WTC11 (cell line): ENCODE measurements around the gene TEKT3. TPM values are rescaled to one million over a fixed set of nuclear protein-coding genes. Genes with fewer than 3 reads are reported as not detected.

Experiments used
- ATAC-seq: fragments of 200-7000 bp; cut with Tn5 transposase; 2 replicates; pipeline ENCODE4 v1.10.0; 2021; ENCODE audit warnings: mild to moderate bottlenecking, moderate library complexity
- CTCF ChIA-PET: fragments of 300-600 bp; sonication (Branson Sonifier 250); formaldehyde crosslinking; loops from one replicate; lab custom pipeline; 2021; ENCODE audit warnings: antibody characterized with exemption; lab: Charles Lee
- POLR2A ChIA-PET: fragments of 350-600 bp; sonication (Branson Sonifier 250); formaldehyde crosslinking; loops from one replicate; lab custom pipeline; 2021; ENCODE audit warnings: antibody characterized with exemption; lab: Charles Lee
- DNase-seq: peaks from one replicate; pipeline ENCODE4 v3.0.0; 2021; ENCODE audit warnings: low spot score
- H3K27ac Mint-ChIP-seq: 2 replicates; pipeline ENCODE4 v1.8.0; 2021; ENCODE audit warnings: mixed read lengths
- H3K27me3 Mint-ChIP-seq: 2 replicates; pipeline ENCODE4 v1.8.0; 2021; ENCODE audit warnings: low read depth, mild to moderate bottlenecking, moderate library complexity, mixed read lengths
- H3K36me3 Mint-ChIP-seq: 2 replicates; pipeline ENCODE4 v1.8.0; 2021; ENCODE audit warnings: mixed read lengths
- H3K4me1 Mint-ChIP-seq: 2 replicates; pipeline ENCODE4 v1.8.0; 2022; ENCODE audit warnings: mixed read lengths
- H3K4me3 Mint-ChIP-seq: 2 replicates; pipeline ENCODE4 v1.8.0; 2021; ENCODE audit warnings: mild to moderate bottlenecking, moderate library complexity, mixed read lengths
- H3K9me3 Mint-ChIP-seq: 2 replicates; pipeline ENCODE4 v1.8.0; 2021; ENCODE audit warnings: mixed read lengths
- CBFB ChIP-seq: sonication (generic); formaldehyde crosslinking; IDR thresholded peaks from 2 replicates; pipeline ENCODE4 v1.8.1; 2022; ENCODE audit warnings: mild to moderate bottlenecking, low read depth, missing genetic modification reagents
- ELF4 ChIP-seq: sonication (generic); formaldehyde crosslinking; IDR thresholded peaks from 2 replicates; pipeline ENCODE4 v1.8.1; 2022; ENCODE audit warnings: low read depth, mild to moderate bottlenecking, moderate library complexity, missing genetic modification reagents
- ETV6 ChIP-seq: sonication (generic); formaldehyde crosslinking; IDR thresholded peaks from 2 replicates; pipeline ENCODE4 v1.8.1; 2022; ENCODE audit warnings: mild to moderate bottlenecking, missing genetic modification reagents
- GRHL2 ChIP-seq: fragments of 250-450 bp; sonication (Bioruptor Pico); IDR thresholded peaks from 2 replicates; pipeline ENCODE4 v1.8.0; 2022; ENCODE audit warnings: mild to moderate bottlenecking, moderate library complexity; ENCODE audit not compliant: insufficient replicate concordance, severe bottlenecking
- HMGA2 ChIP-seq: fragments of 250-450 bp; sonication (Bioruptor Pico); IDR thresholded peaks from 2 replicates; pipeline ENCODE4 v1.4.0; 2021; ENCODE audit warnings: mild to moderate bottlenecking, moderate library complexity
- NFE2L1 ChIP-seq: sonication (generic); formaldehyde crosslinking; IDR thresholded peaks from 2 replicates; pipeline ENCODE4 v1.8.1; 2023; ENCODE audit warnings: missing genetic modification reagents
- OVOL2 ChIP-seq: fragments of 250-450 bp; sonication (Bioruptor Pico); IDR thresholded peaks from 2 replicates; pipeline ENCODE4 v1.9.0; 2021; ENCODE audit warnings: mild to moderate bottlenecking, borderline replicate concordance
- SOX15 ChIP-seq: fragments of 250-450 bp; sonication (Bioruptor Pico); IDR thresholded peaks from 2 replicates; pipeline ENCODE4 v1.9.0; 2021; ENCODE audit warnings: mild to moderate bottlenecking
- ZNF416 ChIP-seq: fragments of 250-450 bp; sonication (Bioruptor Pico); IDR thresholded peaks from 2 replicates; pipeline ENCODE4 v1.9.0; 2021; ENCODE audit warnings: mild to moderate bottlenecking, inconsistent platforms
- total RNA-seq: library from RNA; stranded (reverse); gene quantifications from 3 replicates; pipeline ENCODE4 v1.2.3, GENCODE V29; 2021
- TF ChIP-seq, protein P1 (sequence below): sonication (generic); formaldehyde crosslinking; IDR thresholded peaks from 2 replicates; pipeline ENCODE4 v1.8.1; 2023; ENCODE audit warnings: mild to moderate bottlenecking, missing genetic modification reagents
- TF ChIP-seq, protein P2 (sequence below): fragments of 250-450 bp; sonication (Bioruptor Pico); IDR thresholded peaks from 2 replicates; pipeline ENCODE4 v1.9.0; 2021; ENCODE audit warnings: mild to moderate bottlenecking, borderline replicate concordance
- TF ChIP-seq, protein P3 (sequence below): sonication (generic); formaldehyde crosslinking; IDR thresholded peaks from 2 replicates; pipeline ENCODE4 v1.8.0; 2022; ENCODE audit warnings: mild to moderate bottlenecking, missing genetic modification reagents
- TF ChIP-seq, protein P4 (sequence below): sonication (generic); formaldehyde crosslinking; IDR thresholded peaks from 2 replicates; pipeline ENCODE4 v1.8.0; 2022; ENCODE audit warnings: missing genetic modification reagents
- TF ChIP-seq, protein P5 (sequence below): sonication (generic); formaldehyde crosslinking; IDR thresholded peaks from 2 replicates; pipeline ENCODE4 v1.8.1; 2022; ENCODE audit warnings: low read depth, mild to moderate bottlenecking, moderate library complexity, missing genetic modification reagents, borderline replicate concordance
- TF ChIP-seq, protein P6 (sequence below): fragments of 250-450 bp; sonication (Bioruptor Pico); IDR thresholded peaks from 2 replicates; pipeline ENCODE4 v2.1.2; 2022; ENCODE audit warnings: mild to moderate bottlenecking, moderate library complexity
- TF ChIP-seq, protein P7 (sequence below): sonication (generic); formaldehyde crosslinking; IDR thresholded peaks from 2 replicates; pipeline ENCODE4 v1.8.1; 2023; ENCODE audit warnings: mild to moderate bottlenecking, missing genetic modification reagents, moderate library complexity
- TF ChIP-seq, protein P8 (sequence below): fragments of 200-600 bp; IDR thresholded peaks from 2 replicates; pipeline ENCODE4 v1.8.0; 2022; ENCODE audit warnings: antibody characterized with exemption
- TF ChIP-seq, protein P9 (sequence below): sonication (generic); formaldehyde crosslinking; IDR thresholded peaks from 2 replicates; pipeline ENCODE4 v1.8.0; 2022; ENCODE audit warnings: mild to moderate bottlenecking, missing genetic modification reagents

TEKT3 gene
- total RNA-seq, 1 experiment from 2014 or later, result 3.1 TPM

DNA sequence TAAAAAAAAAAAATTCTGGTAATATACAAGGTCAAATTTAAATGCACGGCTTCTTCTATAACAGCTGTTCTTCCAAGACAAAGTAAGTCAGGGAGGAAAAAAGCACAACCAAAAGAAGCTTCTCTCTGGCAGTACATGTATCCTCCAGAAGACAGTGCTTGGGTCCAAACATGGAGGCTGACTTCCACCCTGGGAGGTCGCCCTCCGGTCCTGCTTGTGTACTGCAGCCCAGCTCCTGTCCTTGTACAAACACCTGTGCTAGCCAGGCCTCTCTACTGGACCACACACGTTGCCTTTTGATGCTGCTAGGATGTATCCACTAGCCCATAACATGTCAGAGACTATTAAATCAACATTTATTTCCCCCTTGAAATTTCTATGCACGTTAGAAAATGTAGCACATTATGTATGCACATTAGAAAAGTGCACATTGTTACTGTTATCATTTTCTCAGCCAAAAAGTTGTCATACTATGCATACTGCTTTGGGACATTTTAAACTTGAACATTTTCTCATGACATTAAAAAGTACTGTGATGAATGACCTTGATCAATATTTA, 21.9 kb downstream of the TEKT3 start:
- Mint-ChIP-seq H3K27me3 (no peaks in the 10 kb centered on the region; the same call in 1 of the 2 replicates), H3K9me3 (no peaks in the 10 kb centered on the region), H3K4me1 (peaks cover 6% of the 10 kb centered on the region), H3K27ac (no peak overlapping the region), H3K4me3 (no peak overlapping the region), H3K36me3 (no peaks in the 10 kb centered on the region)
- ChIA-PET CTCF (no interaction called here), POLR2A (interaction anchor here (0.5 kb wide), 1 partner anchor 57 kb away, joined by 3 read pairs; no protein-coding TSS in a partner anchor)
- DNase-seq (no peak), ATAC-seq (no peak)
- TF ChIP-seq CBFB, result no peak
- TF ChIP-seq, protein P1, sequence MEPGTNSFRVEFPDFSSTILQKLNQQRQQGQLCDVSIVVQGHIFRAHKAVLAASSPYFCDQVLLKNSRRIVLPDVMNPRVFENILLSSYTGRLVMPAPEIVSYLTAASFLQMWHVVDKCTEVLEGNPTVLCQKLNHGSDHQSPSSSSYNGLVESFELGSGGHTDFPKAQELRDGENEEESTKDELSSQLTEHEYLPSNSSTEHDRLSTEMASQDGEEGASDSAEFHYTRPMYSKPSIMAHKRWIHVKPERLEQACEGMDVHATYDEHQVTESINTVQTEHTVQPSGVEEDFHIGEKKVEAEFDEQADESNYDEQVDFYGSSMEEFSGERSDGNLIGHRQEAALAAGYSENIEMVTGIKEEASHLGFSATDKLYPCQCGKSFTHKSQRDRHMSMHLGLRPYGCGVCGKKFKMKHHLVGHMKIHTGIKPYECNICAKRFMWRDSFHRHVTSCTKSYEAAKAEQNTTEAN (CRISPR knock-in tag), result no peak

DNA sequence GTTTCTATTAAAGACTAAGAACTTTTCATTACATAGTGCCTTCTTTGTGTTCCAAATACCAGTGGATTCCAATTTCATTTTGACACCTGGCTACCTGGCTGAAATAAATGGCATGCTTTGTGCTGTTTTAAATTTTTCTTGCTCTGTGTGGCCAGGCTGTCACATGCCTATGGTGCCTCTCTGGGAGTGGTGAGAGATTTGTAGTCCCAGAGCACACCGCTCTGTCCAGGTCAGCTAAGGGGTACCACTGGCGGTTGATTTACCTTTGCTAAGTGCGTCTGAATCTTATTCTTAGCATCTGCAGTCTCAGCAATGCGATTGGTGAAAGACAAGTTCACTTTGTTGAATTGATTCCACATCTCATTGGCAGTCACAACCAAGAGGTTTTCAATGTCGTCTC, 29.4 kb downstream of the TEKT3 start:
- Mint-ChIP-seq H3K9me3 (no peaks in the 10 kb centered on the region), H3K36me3 (no peaks in the 10 kb centered on the region), H3K4me1 (peaks cover 6% of the 10 kb centered on the region), H3K27ac (no peak overlapping the region), H3K27me3 (no peaks in the 10 kb centered on the region; the same call in 1 of the 2 replicates), H3K4me3 (no peak overlapping the region)
- DNase-seq, result no peak
- no peak for ATAC-seq
- ChIA-PET POLR2A (no interaction called here), CTCF (no interaction called here)
- TF ChIP-seq SOX15 (CRISPR knock-in tag) (no peak), ETV6 (CRISPR knock-in tag) (no peak), HMGA2 (CRISPR knock-in tag) (no peak), ZNF416 (CRISPR knock-in tag) (no peak), ELF4 (CRISPR knock-in tag) (no peak), OVOL2 (CRISPR knock-in tag) (no peak), GRHL2 (CRISPR knock-in tag) (no peak), NFE2L1 (CRISPR knock-in tag) (no peak)
- TF ChIP-seq, protein P2, sequence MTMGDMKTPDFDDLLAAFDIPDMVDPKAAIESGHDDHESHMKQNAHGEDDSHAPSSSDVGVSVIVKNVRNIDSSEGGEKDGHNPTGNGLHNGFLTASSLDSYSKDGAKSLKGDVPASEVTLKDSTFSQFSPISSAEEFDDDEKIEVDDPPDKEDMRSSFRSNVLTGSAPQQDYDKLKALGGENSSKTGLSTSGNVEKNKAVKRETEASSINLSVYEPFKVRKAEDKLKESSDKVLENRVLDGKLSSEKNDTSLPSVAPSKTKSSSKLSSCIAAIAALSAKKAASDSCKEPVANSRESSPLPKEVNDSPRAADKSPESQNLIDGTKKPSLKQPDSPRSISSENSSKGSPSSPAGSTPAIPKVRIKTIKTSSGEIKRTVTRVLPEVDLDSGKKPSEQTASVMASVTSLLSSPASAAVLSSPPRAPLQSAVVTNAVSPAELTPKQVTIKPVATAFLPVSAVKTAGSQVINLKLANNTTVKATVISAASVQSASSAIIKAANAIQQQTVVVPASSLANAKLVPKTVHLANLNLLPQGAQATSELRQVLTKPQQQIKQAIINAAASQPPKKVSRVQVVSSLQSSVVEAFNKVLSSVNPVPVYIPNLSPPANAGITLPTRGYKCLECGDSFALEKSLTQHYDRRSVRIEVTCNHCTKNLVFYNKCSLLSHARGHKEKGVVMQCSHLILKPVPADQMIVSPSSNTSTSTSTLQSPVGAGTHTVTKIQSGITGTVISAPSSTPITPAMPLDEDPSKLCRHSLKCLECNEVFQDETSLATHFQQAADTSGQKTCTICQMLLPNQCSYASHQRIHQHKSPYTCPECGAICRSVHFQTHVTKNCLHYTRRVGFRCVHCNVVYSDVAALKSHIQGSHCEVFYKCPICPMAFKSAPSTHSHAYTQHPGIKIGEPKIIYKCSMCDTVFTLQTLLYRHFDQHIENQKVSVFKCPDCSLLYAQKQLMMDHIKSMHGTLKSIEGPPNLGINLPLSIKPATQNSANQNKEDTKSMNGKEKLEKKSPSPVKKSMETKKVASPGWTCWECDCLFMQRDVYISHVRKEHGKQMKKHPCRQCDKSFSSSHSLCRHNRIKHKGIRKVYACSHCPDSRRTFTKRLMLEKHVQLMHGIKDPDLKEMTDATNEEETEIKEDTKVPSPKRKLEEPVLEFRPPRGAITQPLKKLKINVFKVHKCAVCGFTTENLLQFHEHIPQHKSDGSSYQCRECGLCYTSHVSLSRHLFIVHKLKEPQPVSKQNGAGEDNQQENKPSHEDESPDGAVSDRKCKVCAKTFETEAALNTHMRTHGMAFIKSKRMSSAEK, result no peak
- TF ChIP-seq, protein P3, sequence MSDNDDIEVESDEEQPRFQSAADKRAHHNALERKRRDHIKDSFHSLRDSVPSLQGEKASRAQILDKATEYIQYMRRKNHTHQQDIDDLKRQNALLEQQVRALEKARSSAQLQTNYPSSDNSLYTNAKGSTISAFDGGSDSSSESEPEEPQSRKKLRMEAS, result no peak
- TF ChIP-seq, protein P4, sequence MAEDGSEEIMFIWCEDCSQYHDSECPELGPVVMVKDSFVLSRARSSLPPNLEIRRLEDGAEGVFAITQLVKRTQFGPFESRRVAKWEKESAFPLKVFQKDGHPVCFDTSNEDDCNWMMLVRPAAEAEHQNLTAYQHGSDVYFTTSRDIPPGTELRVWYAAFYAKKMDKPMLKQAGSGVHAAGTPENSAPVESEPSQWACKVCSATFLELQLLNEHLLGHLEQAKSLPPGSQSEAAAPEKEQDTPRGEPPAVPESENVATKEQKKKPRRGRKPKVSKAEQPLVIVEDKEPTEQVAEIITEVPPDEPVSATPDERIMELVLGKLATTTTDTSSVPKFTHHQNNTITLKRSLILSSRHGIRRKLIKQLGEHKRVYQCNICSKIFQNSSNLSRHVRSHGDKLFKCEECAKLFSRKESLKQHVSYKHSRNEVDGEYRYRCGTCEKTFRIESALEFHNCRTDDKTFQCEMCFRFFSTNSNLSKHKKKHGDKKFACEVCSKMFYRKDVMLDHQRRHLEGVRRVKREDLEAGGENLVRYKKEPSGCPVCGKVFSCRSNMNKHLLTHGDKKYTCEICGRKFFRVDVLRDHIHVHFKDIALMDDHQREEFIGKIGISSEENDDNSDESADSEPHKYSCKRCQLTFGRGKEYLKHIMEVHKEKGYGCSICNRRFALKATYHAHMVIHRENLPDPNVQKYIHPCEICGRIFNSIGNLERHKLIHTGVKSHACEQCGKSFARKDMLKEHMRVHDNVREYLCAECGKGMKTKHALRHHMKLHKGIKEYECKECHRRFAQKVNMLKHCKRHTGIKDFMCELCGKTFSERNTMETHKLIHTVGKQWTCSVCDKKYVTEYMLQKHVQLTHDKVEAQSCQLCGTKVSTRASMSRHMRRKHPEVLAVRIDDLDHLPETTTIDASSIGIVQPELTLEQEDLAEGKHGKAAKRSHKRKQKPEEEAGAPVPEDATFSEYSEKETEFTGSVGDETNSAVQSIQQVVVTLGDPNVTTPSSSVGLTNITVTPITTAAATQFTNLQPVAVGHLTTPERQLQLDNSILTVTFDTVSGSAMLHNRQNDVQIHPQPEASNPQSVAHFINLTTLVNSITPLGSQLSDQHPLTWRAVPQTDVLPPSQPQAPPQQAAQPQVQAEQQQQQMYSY (CRISPR knock-in tag), result no peak
- TF ChIP-seq, protein P5, sequence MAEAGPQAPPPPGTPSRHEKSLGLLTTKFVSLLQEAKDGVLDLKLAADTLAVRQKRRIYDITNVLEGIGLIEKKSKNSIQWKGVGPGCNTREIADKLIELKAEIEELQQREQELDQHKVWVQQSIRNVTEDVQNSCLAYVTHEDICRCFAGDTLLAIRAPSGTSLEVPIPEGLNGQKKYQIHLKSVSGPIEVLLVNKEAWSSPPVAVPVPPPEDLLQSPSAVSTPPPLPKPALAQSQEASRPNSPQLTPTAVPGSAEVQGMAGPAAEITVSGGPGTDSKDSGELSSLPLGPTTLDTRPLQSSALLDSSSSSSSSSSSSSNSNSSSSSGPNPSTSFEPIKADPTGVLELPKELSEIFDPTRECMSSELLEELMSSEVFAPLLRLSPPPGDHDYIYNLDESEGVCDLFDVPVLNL (CRISPR knock-in tag), result no peak
- TF ChIP-seq, protein P6, sequence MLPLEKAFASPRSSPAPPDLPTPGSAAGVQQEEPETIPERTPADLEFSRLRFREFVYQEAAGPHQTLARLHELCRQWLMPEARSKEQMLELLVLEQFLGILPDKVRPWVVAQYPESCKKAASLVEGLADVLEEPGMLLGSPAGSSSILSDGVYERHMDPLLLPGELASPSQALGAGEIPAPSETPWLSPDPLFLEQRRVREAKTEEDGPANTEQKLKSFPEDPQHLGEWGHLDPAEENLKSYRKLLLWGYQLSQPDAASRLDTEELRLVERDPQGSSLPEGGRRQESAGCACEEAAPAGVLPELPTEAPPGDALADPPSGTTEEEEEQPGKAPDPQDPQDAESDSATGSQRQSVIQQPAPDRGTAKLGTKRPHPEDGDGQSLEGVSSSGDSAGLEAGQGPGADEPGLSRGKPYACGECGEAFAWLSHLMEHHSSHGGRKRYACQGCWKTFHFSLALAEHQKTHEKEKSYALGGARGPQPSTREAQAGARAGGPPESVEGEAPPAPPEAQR (CRISPR knock-in tag), result no peak
- TF ChIP-seq, protein P7, sequence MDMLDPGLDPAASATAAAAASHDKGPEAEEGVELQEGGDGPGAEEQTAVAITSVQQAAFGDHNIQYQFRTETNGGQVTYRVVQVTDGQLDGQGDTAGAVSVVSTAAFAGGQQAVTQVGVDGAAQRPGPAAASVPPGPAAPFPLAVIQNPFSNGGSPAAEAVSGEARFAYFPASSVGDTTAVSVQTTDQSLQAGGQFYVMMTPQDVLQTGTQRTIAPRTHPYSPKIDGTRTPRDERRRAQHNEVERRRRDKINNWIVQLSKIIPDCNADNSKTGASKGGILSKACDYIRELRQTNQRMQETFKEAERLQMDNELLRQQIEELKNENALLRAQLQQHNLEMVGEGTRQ, result no peak
- TF ChIP-seq, protein P8, sequence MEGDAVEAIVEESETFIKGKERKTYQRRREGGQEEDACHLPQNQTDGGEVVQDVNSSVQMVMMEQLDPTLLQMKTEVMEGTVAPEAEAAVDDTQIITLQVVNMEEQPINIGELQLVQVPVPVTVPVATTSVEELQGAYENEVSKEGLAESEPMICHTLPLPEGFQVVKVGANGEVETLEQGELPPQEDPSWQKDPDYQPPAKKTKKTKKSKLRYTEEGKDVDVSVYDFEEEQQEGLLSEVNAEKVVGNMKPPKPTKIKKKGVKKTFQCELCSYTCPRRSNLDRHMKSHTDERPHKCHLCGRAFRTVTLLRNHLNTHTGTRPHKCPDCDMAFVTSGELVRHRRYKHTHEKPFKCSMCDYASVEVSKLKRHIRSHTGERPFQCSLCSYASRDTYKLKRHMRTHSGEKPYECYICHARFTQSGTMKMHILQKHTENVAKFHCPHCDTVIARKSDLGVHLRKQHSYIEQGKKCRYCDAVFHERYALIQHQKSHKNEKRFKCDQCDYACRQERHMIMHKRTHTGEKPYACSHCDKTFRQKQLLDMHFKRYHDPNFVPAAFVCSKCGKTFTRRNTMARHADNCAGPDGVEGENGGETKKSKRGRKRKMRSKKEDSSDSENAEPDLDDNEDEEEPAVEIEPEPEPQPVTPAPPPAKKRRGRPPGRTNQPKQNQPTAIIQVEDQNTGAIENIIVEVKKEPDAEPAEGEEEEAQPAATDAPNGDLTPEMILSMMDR, result no peak
- TF ChIP-seq, protein P9, sequence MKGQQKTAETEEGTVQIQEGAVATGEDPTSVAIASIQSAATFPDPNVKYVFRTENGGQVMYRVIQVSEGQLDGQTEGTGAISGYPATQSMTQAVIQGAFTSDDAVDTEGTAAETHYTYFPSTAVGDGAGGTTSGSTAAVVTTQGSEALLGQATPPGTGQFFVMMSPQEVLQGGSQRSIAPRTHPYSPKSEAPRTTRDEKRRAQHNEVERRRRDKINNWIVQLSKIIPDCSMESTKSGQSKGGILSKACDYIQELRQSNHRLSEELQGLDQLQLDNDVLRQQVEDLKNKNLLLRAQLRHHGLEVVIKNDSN (CRISPR knock-in tag), result no peak
